ENCODE measurements around the gene ZNF619.

Gene ZNF619

DNA sequence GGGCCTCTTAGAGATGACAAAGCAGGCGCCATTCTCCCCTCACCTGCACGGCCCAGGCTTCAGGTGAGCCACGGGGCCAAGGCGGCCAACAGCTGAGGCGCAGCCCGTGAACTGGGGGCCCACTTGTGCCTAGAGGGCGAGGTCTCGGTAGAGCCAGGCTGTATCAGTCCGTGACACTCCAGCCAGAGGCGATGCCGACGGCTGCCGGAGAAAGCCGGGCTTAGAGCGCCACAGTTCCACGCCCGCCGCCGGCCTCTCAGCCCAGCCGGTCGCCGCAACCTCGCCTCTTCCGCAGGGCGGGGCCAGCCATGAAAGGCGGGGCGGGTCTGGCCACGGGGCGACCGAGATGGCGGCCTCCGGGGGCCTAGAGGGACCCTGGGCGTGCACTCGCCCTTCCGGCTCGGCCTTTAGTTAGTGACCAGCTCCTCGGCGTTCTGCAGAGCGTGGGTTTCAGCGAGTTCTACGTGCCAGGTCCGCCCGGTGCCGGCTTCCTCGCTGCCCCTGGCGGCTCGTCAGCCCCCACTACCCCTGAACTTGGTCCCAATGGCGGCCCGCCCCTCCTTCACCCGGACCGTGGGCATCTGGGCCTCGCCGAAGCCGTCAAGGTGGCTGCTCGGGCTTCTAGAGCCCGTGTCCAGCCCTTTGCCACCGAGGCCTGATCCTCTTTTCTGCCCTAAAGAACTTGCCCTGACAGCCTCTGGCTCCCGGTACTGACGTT is 47.8 kb downstream of the ZNF619 start, which contains the start of gene ZNF621:
Gene ZNF621 (plus strand): TSS at position 393 of the 718 bp plus-strand sequence. CDS start 881 bp downstream, outside the sequence.
- no peak for TF ChIP-seq CTCF (IDR thresholded peaks at IDR 0.05; ENCODE audit: low read depth, low read length)
- peak within 1 kb of the TSS; percentile 71 for H3K4me3 ChIP-seq (ENCODE audit: low read depth, low read length)

GRCh38 chr3:40528426-40528825 is 51.5 kb downstream of the ZNF619 start:
- no peak overlapping the region for H3K4me3 ChIP-seq (ENCODE audit: low read depth, low read length)
- no peak for TF ChIP-seq CTCF (IDR thresholded peaks at IDR 0.05; ENCODE audit: low read depth, low read length)

- no peak overlapping the region for H3K4me3 ChIP-seq (ENCODE audit: low read depth, low read length)
- no peak for TF ChIP-seq CTCF (IDR thresholded peaks at IDR 0.05; ENCODE audit: low read depth, low read length)
Observed at GRCh38 chr3:40532252-40532651, 55.3 kb downstream of the ZNF619 start.

- H3K4me3 ChIP-seq (ENCODE audit: low read depth, low read length), result no peak overlapping the region
- TF ChIP-seq CTCF (IDR thresholded peaks at IDR 0.05; ENCODE audit: low read depth, low read length), result no peak
Observed at GRCh38 chr3:40534283-40534682, 57.4 kb downstream of the ZNF619 start.

All from WI38 (cell line).